ENCODE measurements around the gene LETMD1. TPM values are rescaled to one million over a fixed set of nuclear protein-coding genes. Genes with fewer than 3 reads are reported as not detected.
"Not testable (repeated sequence)": the region's sequence is repeated elsewhere in the genome, so short reads cannot be mapped to it uniquely, and the experiment has no call there.

LETMD1 gene
- total and polyA plus RNA-seq, 9 donors, result 53.5 to 122 (median 69.2) TPM

DNA sequence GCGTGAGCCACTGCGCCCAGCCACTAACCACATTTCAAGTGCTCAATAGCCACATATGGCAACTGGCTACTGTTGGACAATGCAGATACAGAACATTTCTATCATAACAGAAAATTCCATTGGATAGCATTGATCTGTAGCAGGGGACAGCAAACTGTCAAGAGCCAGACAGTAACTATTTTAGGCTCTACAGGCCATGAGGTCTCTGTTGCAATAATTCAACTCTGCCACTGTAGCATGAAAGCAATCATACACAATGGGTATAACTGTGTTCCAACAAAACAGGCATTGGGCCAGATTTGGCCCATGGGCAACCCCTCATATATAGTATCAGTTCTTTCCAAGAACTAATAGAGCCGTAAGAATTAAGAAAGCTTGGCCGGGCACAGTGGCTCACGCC lies 27.3 kb downstream of the LETMD1 start:
- intact Hi-C loops (cut with DNase I), result no loop called here
- Histone ChIP-seq H3K4me1 (ENCODE audit: insufficient read depth) (peaks cover 1% of the 10 kb centered on the region), H3K36me3 (no peaks in the 10 kb centered on the region), H3K27ac (no peak overlapping the region), H3K27me3 (no peaks in the 10 kb centered on the region), H3K9me3 (no peaks in the 10 kb centered on the region), H3K4me3 (no peak overlapping the region)
- WGBS, 3 donors, result 93 to 94% (median 93%) methylated on average over 5 of the region's 5 CpGs
- TF ChIP-seq CTCF (IDR thresholded peaks at IDR 0.05), result no peak
- no peak for TF ChIP-seq POLR2A (IDR thresholded peaks at IDR 0.05)
- TF ChIP-seq EP300 (IDR thresholded peaks at IDR 0.05), result no peak
- DNase-seq, result no peak

- H3K27ac ChIP-seq, result no peak overlapping the region
- H3K36me3 ChIP-seq, result no peaks in the 10 kb centered on the region
- TF ChIP-seq POLR2A (IDR thresholded peaks at IDR 0.05) (no peak), CTCF (IDR thresholded peaks at IDR 0.05) (no peak), EP300 (IDR thresholded peaks at IDR 0.05) (no peak)
- peaks cover 1% of the 10 kb centered on the region for H3K4me1 ChIP-seq (ENCODE audit: insufficient read depth)
- DNase-seq, result no peak
- WGBS, 3 donors, result 87 to 90% (median 88%) methylated on average over 10 of the region's 10 CpGs
- H3K4me3 ChIP-seq, result no peak overlapping the region
- no peaks in the 10 kb centered on the region for H3K9me3 ChIP-seq
- no peaks in the 10 kb centered on the region for H3K27me3 ChIP-seq
- intact Hi-C loops (cut with DNase I), result no loop called here
These were observed 28.3 kb downstream of the LETMD1 start for GRCh38 chr12:51076236-51076930.

DNA sequence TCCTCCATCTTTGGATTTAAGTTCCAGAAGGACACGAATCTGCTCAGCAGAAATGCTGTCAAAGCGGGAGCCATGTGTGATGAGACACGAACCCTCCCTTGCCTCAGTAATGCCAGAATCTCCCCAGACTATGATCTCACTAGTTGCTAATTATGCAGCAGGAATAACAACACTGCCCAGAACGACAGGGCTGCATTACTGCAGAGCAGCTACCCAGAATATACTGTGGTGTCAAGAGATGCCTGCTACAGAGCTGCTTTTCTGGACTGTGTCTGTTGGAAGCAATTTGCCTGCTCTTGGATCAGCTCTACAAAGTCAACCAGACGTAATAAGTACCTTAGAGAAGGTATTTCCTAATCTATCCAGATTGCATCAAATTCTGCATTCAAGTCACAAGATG lies 29.8 kb downstream of the LETMD1 start:
- Histone ChIP-seq H3K27me3 (no peaks in the 10 kb centered on the region), H3K36me3 (no peaks in the 10 kb centered on the region), H3K9me3 (no peaks in the 10 kb centered on the region), H3K4me1 (ENCODE audit: insufficient read depth) (peaks cover 4% of the 10 kb centered on the region), H3K4me3 (no peak overlapping the region), H3K27ac (no peak overlapping the region)
- TF ChIP-seq CTCF (IDR thresholded peaks at IDR 0.05) (no peak), EP300 (IDR thresholded peaks at IDR 0.05) (no peak), POLR2A (IDR thresholded peaks at IDR 0.05) (no peak)
- intact Hi-C loops (cut with DNase I), result no loop called here
- no peak for DNase-seq
- WGBS, 3 donors, result 56 to 57% (median 56%) methylated on average over 5 of the region's 5 CpGs

- H3K36me3 ChIP-seq; intact Hi-C loops (cut with DNase I); DNase-seq; H3K27ac ChIP-seq; H3K4me1 ChIP-seq (ENCODE audit: insufficient read depth); H3K9me3 ChIP-seq; H3K4me3 ChIP-seq; H3K27me3 ChIP-seq: not testable (repeated sequence)
- WGBS, 3 donors, result 78 to 83% (median 82%) methylated on average over 5 of the region's 5 CpGs
These were observed 30.2 kb downstream of the LETMD1 start for GRCh38 chr12:51078346-51078745.

DNA sequence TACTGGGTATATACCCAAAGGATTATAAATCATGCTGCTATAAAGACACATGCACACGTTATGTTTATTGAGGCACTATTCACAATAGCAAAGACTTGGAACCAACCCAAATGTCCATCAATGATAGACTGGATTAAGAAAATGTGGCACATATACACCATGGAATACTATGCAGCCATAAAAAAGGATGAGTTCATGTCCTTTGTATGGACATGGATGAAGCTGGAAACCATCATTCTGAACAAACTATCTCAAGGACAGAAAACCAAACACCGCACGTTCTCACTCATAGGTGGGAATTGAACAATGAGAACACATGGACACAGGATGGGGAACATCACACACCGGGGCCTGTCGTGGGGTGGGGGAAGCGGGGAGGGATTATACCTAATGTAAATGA lies 30.7 kb downstream of the LETMD1 start:
- H3K9me3 ChIP-seq; H3K27me3 ChIP-seq; H3K4me3 ChIP-seq; intact Hi-C loops (cut with DNase I); DNase-seq; H3K27ac ChIP-seq; H3K36me3 ChIP-seq; H3K4me1 ChIP-seq (ENCODE audit: insufficient read depth): not testable (repeated sequence)
- WGBS, 3 donors, result 90 to 95% (median 94%) methylated on average over 6 of the region's 6 CpGs

All from ovary (tissue), 9 donors.